Bone marrow (tissue), 2 donors: Measurements from ENCODE around the gene ARIH2.

Experiments used
- DNase-seq, 2 donors: peaks; one replicate each; lab custom pipeline; 2025; lab: John Stamatoyannopoulos, UW

The ARIH2 gene

DNA sequence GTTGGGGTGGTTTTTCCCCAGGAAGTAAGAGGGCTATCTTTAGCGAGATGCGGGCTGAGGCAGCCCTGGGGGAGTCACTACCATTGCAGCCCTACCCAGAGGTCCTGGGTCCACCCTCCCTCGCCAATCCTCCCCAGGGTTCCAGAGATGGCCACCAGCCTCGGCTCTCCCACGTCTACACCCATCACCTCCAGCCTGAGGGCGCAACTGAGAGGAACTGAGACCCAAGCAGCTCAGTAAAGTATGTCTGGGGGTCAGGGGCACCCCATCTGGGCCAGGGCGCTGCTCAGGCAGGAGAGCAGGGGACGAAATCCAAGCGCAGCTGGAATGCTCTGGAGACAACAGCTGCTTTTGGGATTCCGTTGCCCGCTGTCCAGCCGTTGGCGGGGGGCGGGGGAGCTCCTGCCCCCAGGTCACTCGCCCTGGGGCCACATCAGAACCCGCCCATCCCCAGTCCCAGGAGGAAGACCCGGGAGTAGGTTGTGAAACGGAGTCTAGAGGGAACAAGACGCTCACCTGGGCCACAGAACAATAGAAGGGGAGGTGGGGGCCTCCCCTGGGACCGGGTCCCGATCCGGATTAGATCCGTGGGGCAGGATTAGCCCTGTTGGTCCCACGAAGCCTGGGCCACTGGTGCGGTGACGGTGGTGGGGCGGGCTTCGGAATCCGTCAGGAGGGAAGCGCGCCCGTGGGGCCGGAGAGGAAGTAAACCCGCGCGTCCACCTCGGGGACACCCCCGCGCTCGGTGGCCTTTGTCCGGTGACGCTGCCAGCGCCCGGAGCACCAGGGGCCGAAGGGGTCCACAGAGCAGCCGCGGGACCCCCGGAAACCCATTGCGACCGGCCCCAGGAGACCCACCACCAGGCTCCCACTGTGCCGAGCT is 101.9 kb downstream of the ARIH2 start:
- DNase-seq: peak in 1 of 2 donors; percentile 91

DNA sequence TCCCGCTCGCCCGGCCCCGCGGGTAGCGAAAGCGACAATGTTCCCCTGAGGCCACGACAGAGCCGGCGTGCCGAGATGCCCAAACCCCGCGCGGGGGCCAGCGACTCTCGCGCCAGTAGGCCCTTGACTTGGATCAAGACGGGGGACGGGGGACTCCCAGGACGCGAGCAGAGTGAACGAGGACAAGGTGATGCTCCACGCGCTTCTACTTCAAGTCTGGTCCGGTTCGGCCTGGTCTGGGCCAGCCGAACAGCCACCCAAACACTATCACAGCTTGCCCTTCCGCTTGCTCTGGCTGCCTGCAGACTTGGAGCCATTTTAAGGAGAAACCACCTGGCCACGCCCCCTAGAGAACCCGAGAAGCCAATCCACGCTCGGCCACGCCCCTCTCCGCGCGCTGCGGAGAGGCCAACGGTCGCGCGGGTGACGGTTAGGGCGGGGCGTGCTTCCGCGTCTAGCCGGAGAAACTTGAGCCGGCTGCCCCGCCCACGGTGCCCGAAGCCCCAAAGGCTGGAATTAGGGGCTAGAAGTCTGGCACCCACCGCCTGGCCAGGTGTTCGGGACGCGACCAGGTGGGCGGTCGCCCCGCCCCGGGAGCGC is 102.7 kb downstream of the ARIH2 start:
- DNase-seq: peak; percentile 94 to 95

- peak; percentile 62 to 81 for DNase-seq
Observed at GRCh38 chr3:49021813-49022687, 103.4 kb downstream of the ARIH2 start, which contains the start of gene NDUFAF3. TSS of gene NDUFAF3 (plus strand) at chr3:49022121. CDS start at chr3:49022145, 24 bp downstream.

DNA sequence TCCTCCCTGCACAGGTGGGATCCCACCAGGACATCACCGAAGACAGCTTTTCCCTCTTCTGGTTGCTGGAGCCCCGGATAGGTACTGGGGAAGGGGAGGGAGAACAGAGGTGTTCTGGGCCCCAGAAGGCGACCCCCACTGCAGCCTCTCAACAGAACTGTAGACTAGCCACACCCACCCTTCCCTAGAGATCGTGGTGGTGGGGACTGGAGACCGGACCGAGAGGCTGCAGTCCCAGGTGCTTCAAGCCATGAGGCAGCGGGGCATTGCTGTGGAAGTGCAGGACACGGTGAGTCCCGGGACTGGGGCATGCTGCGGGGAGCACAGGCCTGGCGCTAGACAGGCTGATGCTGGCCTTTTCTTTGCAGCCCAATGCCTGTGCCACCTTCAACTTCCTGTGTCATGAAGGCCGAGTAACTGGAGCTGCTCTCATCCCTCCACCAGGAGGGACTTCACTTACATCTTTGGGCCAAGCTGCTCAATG is 104.1 kb downstream of the ARIH2 start:
- no peak for DNase-seq

DNA sequence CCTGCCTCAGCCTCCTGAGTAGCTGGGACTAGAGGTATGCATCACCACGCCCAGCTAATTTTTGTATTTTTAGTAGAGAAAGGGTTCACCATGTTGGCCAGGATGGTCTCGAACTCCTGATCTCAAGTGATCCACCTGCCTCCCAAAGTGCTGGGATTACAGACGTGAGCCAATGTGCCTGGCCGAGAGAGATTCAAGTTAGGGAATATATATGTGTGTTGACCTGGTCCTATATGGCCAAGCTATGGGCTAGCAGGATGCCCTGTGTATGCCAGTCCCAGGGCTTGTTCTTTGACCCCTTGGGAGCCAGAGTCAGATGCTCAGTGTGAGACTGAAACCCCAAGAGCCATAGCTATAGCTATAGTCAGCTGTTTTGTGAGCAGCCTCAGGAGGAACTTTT is 105.1 kb downstream of the ARIH2 start:
- DNase-seq: no peak

GRCh38 chr3:49024449-49024848 is 105.8 kb downstream of the ARIH2 start:
- no peak for DNase-seq

- DNase-seq: no peak
Observed at GRCh38 chr3:49025005-49025792, 106.6 kb downstream of the ARIH2 start.

- DNase-seq: no peak
Observed at GRCh38 chr3:49025793-49026520, 107.3 kb downstream of the ARIH2 start.

GRCh38 chr3:49026536-49026935 is 107.9 kb downstream of the ARIH2 start:
- no peak for DNase-seq

GRCh38 chr3:49027634-49028033 is 109.0 kb downstream of the ARIH2 start:
- no peak for DNase-seq

- DNase-seq: no peak
Observed at GRCh38 chr3:49028298-49028672, 109.6 kb downstream of the ARIH2 start.

- DNase-seq: peak; percentile 76 to 88
Observed at GRCh38 chr3:49028673-49029562, 110.3 kb downstream of the ARIH2 start, which contains the start of gene IMPDH2. TSS of gene IMPDH2 (minus strand) at chr3:49029398. CDS start at chr3:49029350, 48 bp downstream.

GRCh38 chr3:49029563-49029884 is 110.9 kb downstream of the ARIH2 start:
- no peak for DNase-seq

DNA sequence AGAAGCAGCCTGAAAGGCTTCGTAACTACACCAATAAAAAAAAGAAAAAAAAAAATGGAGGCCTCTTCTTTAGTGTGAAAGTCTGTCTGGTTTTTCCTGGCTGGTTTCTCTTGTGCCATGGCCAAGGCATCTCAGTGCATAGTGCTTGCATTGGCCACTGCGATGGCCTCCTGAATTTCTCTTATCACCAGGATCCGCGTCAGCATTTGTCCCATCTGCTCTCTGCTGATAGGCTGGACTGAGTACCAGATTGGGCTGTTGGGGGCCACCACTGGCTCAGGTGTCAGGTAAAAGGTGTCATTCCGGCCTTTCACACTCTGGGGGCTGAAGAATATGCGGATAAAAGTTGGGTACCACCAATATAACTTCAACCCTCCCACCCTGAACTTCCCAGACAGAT is 111.7 kb downstream of the ARIH2 start:
- DNase-seq: no peak

DNA sequence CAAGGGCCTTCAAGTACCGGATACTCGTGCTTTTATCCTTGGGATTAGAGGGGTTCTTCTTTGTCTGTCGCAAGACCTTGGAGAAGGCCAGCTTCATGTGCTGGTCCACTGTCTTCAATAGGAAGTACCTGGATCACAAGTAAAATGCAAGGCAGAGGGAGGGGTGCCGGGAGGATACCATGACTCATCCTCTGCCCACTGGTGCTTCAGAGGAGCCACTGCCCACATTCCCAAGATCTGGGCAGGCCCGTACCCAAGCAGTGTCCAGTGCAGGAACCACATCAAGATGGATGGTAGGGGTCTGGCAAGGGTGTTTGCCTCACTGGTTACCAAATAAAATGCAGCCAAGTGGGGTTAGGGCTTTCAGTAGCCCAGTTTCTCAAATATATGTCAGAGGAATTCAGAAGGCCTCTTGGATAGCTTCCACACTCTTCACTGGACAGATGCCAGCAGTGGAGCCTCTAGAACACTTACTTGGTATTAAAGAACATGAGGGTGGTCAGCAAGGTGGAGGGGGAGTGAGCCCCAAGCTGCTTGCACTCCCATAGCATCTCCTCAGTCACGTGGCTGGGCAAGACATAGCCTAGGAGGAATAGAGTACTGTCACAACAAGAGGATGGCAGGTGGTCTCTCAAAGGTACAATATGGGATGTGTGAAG is 114.1 kb downstream of the ARIH2 start:
- no peak for DNase-seq

GRCh38 chr3:49034650-49035049 is 116.0 kb downstream of the ARIH2 start:
- no peak for DNase-seq

DNA sequence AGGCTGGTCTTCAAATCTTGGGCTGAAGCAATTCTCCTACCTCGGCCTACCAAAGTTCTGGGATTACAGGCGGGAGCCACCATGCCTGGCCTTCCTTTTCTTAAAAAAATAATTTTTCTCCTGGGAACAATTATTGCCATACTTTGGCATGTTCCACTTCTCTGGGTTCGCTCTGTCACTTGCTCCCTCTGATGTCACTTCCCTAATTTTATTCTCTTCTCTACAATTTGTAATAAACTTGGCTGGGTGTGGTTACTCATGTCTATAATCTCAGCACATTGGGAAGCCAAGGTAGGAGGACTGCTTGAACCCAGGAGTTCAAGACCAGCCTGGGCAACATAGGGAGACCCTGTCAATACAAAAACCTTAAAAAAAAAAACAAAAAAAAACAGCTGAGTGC is 116.6 kb downstream of the ARIH2 start:
- no peak for DNase-seq
